Smooth muscle cell of the brain vasculature (primary cell): ENCODE data around the gene LRIG2.
"Not testable (repeated sequence)": the region's sequence is repeated elsewhere in the genome, so short reads cannot be mapped to it uniquely, and the experiment has no call there.

Source experiments
- DNase-seq: peaks from one replicate; pipeline ENCODE4 v3.0.0-alpha.2; 2012; ENCODE audit warnings: low read depth, low spot score

Gene LRIG2

GRCh38 chr1:113126207-113126606, 53.2 kb downstream of the LRIG2 start:
- DNase-seq: no peak

GRCh38 chr1:113128116-113128515, 55.1 kb downstream of the LRIG2 start:
- no peak for DNase-seq

DNA sequence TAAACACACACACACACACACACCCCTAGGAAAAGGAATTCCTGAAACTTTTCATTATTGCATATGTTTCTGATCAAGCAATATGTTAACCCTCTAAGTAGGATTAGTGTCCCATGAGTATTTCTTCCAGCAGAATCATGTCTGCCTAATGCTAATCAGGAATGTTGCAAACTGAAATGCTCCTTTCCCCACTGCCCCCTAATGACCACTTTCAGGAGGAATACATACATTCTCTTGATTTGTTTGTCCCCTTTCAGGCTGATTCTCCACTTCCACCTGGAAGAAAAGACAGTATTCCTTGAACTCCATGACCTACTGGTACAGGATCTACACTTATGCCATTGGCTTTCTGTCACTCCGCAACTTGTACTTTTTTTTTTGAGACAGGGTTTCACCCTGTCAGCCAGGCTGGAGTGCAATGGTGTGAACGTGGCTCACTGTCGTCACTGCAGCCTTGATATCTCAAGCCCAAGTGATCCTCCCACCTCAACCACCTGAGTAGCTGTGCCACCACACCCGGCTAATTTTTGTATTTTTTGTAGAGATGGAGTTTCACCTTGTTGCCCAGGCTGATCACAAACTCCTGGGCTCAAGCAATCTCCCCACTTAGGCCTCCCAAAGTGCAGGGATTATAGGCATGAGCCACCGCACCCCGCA, 56.7 kb downstream of the LRIG2 start:
- no peak for DNase-seq

- no peak for DNase-seq
Observed at GRCh38 chr1:113133038-113133437, 60.0 kb downstream of the LRIG2 start.

- no peak for DNase-seq
Observed at GRCh38 chr1:113133759-113134158, 60.8 kb downstream of the LRIG2 start.

DNA sequence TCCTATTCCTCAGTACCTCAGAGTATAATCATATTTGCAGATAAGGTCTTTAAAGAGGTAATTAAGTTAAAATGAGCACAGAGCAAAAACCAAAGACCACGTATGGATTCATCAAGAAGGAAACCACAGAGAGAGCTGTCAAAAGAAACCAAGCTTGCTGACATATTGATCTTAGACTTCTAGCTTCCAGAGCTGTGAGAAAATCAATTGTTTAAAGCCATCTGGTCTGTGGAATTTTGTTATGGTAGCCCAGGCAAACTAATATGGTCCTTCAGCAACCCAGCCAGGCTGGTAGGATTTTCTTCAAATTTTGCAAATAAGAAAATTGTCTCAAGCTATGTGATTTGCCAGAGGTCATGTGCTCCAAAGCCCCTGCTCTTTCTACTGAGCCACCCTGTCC, 62.5 kb downstream of the LRIG2 start:
- DNase-seq: no peak

DNA sequence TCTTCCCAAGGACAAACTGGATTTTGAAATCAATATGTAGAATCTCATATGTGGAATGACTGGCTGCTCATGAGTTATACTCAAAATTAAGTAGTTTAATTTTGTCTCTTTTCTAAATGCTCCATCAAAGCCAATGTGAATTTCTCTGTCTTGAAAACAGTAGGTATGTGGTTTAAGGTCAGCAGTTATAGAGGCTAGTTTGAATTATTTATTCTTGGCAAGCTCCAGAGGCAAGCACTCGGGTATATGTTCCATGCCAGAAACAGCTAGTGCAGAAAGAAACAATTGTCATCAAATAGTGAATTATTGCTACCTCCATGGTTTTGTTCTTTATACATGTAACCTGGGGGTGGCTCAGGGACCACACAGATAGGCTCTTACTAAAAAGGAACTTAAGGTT, 63.5 kb downstream of the LRIG2 start:
- no peak for DNase-seq

- DNase-seq: no peak
Observed at GRCh38 chr1:113137563-113137962, 64.6 kb downstream of the LRIG2 start.

DNA sequence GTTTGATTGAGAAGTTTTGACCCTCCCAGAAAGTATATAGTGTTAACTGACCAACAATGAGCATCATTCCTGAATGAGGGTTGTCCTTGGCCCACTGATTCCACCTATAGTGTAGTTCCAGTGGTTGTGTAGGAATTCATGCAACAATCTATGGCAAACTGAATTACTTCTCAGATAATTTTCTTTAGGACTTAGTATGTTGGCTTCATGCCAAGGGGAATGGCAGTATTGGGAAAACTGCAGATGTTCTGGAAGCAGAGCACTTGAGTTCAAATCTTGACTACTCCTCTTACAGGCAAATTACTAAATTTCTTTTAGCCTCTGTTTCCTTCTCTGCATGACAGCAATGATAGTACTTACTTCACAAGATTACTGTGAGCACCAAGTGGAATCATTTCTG, 65.8 kb downstream of the LRIG2 start:
- DNase-seq: no peak

GRCh38 chr1:113140176-113140575, 67.2 kb downstream of the LRIG2 start:
- no peak for DNase-seq

- DNase-seq: no peak
Observed at GRCh38 chr1:113140588-113141446, 67.8 kb downstream of the LRIG2 start.

GRCh38 chr1:113141650-113142473, 68.9 kb downstream of the LRIG2 start:
- DNase-seq: no peak

DNA sequence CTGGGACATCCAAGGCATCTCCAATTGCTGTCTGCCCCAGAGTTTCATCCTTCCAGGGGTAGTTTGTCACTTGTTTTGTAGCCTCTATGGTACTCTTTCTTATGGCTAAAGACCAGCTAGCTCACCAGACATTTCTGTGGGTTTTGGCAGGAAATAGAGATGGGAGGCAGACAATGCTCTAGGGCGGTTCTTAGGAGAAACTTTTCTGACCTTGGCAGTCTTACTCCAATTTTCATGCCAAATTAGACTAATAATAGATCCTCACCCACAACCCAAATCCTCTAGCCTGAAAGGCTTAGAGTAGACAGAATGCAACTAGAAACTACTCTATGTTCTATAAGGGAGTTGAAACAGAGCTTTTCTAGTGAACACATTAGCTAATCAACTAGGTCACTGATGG, 69.8 kb downstream of the LRIG2 start:
- DNase-seq: no peak

DNA sequence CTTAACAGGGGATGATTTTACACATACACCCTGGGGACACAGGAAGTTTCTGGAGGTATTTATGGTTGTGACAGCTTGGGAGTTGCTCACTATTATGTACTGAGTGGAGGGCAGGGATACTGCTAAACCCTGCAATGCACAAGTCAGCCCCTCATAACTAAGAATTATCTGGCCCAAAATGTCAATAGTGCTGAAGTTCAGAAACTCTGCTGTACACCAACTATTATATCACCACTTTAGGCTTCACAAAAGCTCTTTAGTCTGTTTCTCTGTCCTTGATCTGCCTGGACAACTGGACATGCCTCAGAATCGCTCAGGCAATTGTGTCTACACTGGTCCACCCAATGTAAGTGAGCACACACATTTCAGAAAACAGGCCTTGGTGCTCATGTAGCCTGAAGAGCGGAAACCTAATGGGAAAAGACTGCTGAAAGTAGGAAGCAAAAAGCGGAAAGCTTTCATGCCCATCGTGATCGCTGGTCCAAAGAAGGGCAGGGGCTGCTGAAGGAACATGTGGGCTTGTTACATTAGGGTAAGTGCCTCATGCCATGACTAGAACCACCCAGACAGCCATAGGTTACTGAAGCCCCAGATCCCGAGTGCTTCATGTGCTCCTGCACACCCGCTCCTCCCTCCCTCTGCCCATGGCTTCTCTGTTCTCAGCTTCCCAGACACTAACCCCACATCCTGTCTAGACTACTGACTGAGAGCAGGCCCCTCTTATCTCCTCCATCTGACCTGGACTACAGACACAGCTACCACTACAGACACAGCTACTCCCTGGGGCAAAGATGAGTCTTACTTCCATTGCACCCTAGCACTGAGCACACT, 73.5 kb downstream of the LRIG2 start:
- DNase-seq: no peak

- no peak for DNase-seq
Observed at GRCh38 chr1:113147073-113147625, 74.2 kb downstream of the LRIG2 start.

DNA sequence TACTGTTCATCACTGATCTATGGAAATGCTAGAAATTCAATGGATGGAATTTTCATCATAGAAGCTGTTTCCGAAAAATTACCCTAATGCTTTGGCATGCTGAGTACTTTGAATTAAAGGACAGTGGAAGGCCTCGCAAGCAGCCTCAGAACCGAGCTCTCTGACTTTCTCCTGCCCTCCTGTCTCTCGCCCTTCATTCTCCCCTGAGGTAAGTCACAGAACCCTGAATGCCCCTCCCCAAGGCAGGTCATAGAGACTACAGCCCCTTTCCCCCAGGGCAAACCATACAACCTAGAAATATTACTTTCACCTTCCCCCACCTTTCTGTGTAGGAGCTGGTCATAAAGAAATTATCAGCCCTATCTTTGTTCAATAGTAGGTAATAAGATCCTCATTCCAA, 74.8 kb downstream of the LRIG2 start:
- no peak for DNase-seq

DNA sequence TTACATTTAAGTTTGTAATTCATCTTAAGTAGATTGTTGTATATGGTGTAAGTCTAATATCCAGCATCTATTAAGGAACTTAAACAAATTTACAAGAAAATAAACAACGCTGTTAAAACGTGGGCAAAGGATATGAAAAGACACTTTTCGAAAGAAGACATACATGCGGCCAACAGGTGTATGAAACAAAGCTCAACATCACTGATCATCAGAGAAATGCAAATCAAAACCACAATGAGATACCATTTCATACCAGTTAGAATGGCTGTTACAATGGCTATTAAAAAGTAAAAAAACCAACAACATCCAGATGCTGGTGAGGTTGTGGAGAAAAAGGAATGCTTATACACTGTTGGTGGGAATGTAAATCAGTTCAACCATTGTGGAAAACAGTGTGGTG, 77.5 kb downstream of the LRIG2 start:
- not testable (repeated sequence) for DNase-seq

DNA sequence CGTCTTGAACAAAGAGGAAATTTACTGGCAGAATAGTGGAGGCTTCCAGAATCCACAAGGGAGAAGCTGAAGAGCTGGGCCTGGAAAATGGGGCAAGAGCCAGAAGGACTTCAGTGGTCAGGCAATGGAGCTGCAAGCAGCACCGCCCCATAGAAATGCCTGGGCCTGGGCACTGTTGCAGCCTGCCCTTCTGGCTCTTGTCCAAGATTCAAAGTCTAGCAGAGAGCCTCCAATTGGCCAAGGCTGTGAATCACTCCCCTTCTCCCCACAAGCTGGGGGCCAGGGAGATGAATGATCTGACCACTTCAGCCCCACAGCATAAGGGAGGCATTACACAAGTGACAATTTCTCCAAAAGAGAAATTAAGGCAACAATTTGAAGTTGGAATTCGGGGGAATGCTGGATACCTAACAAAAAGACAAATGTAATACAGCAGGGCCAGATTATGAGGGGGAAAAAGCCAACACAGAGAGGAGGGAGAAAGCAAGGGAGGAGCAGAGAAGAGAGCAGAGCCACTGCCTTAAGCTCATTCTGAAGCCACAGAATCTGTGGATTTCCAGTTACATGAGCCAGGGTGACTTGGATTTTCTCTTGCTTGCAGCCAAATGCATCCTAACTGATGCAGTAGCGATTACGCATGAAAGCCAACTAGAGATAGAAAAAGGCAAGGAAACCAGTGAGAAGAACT, 80.3 kb downstream of the LRIG2 start:
- no peak for DNase-seq

- no peak for DNase-seq
Observed at GRCh38 chr1:113156368-113156767, 83.4 kb downstream of the LRIG2 start.

DNA sequence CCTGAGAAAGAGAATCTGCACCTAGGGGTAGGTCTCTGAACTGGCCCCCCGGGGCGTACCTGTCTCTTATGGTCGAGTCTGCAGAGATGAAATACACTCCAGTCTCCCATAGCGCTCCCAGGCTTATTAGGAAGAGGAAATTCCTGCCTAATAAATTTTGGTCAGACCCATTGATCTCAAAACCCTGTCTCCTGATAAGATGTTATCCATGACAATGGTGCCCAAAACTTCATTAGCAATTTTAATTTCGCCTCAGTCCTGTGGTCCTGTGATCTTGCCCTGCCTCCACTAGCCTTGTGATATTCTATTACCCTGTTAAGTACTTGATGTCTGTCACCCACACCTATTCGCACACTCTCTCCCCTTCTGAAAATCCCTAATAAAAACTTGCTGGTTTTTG, 85.7 kb downstream of the LRIG2 start:
- not testable (repeated sequence) for DNase-seq

DNA sequence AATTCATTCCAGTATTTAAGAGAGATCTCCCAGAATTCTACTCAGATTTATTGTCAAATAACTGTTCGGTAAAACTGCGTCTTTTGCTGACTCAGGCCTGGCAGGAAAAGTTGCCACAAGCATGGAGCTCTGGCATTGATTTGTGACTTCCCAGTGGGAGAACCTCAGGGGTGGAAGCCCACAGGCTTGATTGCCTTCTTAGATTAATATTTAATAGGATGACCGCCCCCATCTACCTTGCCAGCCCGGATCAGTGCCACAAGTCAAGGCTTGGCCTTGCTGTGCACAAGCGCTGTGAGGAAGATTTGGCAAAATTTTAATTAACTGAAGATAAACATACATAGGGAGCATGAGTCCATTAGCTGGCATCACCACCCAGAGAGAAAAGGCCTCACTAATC, 93.5 kb downstream of the LRIG2 start:
- no peak for DNase-seq
